K562 (cell line): ENCODE measurements around the gene TSPAN18. TPM values are rescaled to one million over a fixed set of nuclear protein-coding genes. Genes with fewer than 3 reads are reported as not detected.

ENCODE experiments used
- ATAC-seq: fragments of 200-7000 bp; cut with Tn5 transposase; 3 replicates; pipeline ENCODE4 v1.9.1; 2020; ENCODE audit warnings: moderate library complexity
- BruUV-seq: library from RNA; stranded (reverse); fragments of 400-500 nt; replicated peaks from 2 replicates; lab custom pipeline; 2021; lab: Mats Ljungman, UMichigan
- CTCF ChIA-PET: fragments of 300-600 bp; formaldehyde crosslinking; extraction: SDS; loops from one replicate; lab custom pipeline; 2021; ENCODE audit warnings: low intra/inter-chr PET ratio; lab: Yijun Ruan, JAX
- POLR2A ChIA-PET: fragments of 300-600, 350-650 bp; sonication (Branson Sonifier 250); formaldehyde crosslinking; extraction: SDS; loops from one replicate; lab custom pipeline; 2021; ENCODE audit warnings: antibody characterized with exemption, inconsistent platforms; lab: Yijun Ruan, JAX
- DNase-seq, 4 experiments: peaks; one replicate each; pipeline versions ENCODE4 v3.0.0 to v3.0.0-alpha.2; 2011 to 2018; ENCODE audit warnings: low spot score in 3 of 4, mixed read lengths in 3 of 4; ENCODE audit errors: extremely low read depth in 1 of 4
- FAIRE-seq: peaks from 2 replicates; lab custom pipeline; 2011; peaks lifted over from hg19 to GRCh38; lab: Jason Lieb, UNC
- H2AFZ ChIP-seq: 2 replicates; pipeline ENCODE4 v1.6.0; 2011; ENCODE audit warnings: low read depth, low read length, control low read depth, inconsistent platforms
- H3K27ac ChIP-seq: fragments of 200-600 bp; 3 replicates; pipeline ENCODE4 v1.8.0; 2011; ENCODE audit warnings: low read depth, mild to moderate bottlenecking, control low read depth, inconsistent platforms, low read length, moderate library complexity, mixed read lengths; ENCODE audit errors: extremely low read depth
- H3K27me3 ChIP-seq, 2 experiments: fragments of 300-600 bp in 1 of 2; 2 replicates in 1 of 2; 3 replicates in 1 of 2; pipeline versions ENCODE4 v1.6.0 to v1.8.0; 2011; ENCODE audit warnings: inconsistent platforms in 2 of 2, low read length in 2 of 2, mild to moderate bottlenecking in 1 of 2, mixed read lengths in 1 of 2, moderate library complexity in 1 of 2; ENCODE audit not compliant: control insufficient read depth in 2 of 2, insufficient read depth in 2 of 2
- H3K36me3 ChIP-seq: fragments of 300-600 bp; 3 replicates; pipeline ENCODE4 v1.8.0; 2011; ENCODE audit warnings: mild to moderate bottlenecking, low read length, inconsistent platforms; ENCODE audit not compliant: control insufficient read depth, insufficient read depth
- H3K4me1 ChIP-seq, 2 experiments: fragments of 200-600 bp in 1 of 2; replicated peaks in 1 of 2; 2 replicates in 1 of 2; 3 replicates in 1 of 2; pipeline versions ENCODE4 v1.5.1 to v1.8.0; 2011; ENCODE audit warnings: inconsistent platforms in 2 of 2, low read length in 2 of 2, mild to moderate bottlenecking in 1 of 2, mixed read lengths in 1 of 2, moderate library complexity in 1 of 2; ENCODE audit not compliant: control insufficient read depth in 2 of 2, insufficient read depth in 2 of 2
- H3K4me2 ChIP-seq: 2 replicates; pipeline ENCODE4 v1.6.1; 2011; ENCODE audit warnings: low read length, control low read depth, inconsistent platforms, mixed read lengths; ENCODE audit not compliant: insufficient read depth
- H3K4me3 ChIP-seq: fragments of 200-600 bp; sonication (generic), shearing (Covaris generic); 2 replicates; pipeline ENCODE4 v1.5.1; 2016; ENCODE audit warnings: control low read depth, inconsistent platforms
- H3K79me2 ChIP-seq: fragments of 200-600 bp; 3 replicates; pipeline ENCODE4 v1.8.0; 2011; ENCODE audit warnings: low read length, inconsistent platforms; ENCODE audit not compliant: control insufficient read depth, insufficient read depth
- H3K9ac ChIP-seq, 2 experiments: 2 replicates each; pipeline versions ENCODE4 v1.6.0 to v1.6.1; 2011; ENCODE audit warnings: low read depth in 2 of 2, low read length in 2 of 2, control low read depth in 1 of 2, inconsistent platforms in 1 of 2, mild to moderate bottlenecking in 1 of 2, mixed read lengths in 1 of 2; ENCODE audit not compliant: insufficient read depth in 1 of 2
- H3K9me1 ChIP-seq: one replicate; pipeline ENCODE4 v1.6.0; 2011; ENCODE audit warnings: inconsistent platforms, mild to moderate bottlenecking, low read length, moderate library complexity; ENCODE audit not compliant: control insufficient read depth, insufficient read depth
- H3K9me3 ChIP-seq: replicated peaks from 2 replicates; pipeline ENCODE4 v1.5.1; 2011; ENCODE audit warnings: low read depth, low read length, inconsistent platforms; ENCODE audit not compliant: control insufficient read depth, insufficient read depth
- H4K20me1 ChIP-seq: replicated peaks from 2 replicates; pipeline ENCODE4 v1.6.1; 2011; ENCODE audit warnings: low read length, inconsistent platforms, mixed read lengths; ENCODE audit not compliant: control insufficient read depth, insufficient read depth
- ARNT ChIP-seq, 2 experiments: fragments of 450-650 bp; IDR thresholded peaks; 2 replicates each; pipeline ENCODE4 v1.6.1; 2016; ENCODE audit warnings: mild to moderate bottlenecking in 1 of 2
- KLF13 ChIP-seq: fragments of 450-650 bp; IDR thresholded peaks from 2 replicates; pipeline ENCODE4 v1.6.1; 2016; ENCODE audit warnings: missing genetic modification characterization, low read depth, mild to moderate bottlenecking, missing compliant biosample characterization, moderate library complexity, borderline replicate concordance
- SMARCE1 ChIP-seq: fragments of 450-650 bp; IDR thresholded peaks from 2 replicates; pipeline ENCODE4 v1.7.1; 2016; ENCODE audit warnings: mild to moderate bottlenecking
- XRCC4 ChIP-seq: IDR thresholded peaks from one replicate; pipeline ENCODE4 v1.6.1; 2011; ENCODE audit not compliant: insufficient read depth, insufficient read length; ENCODE audit errors: extremely low read depth
- ZC3H4 ChIP-seq: sonication (generic); formaldehyde crosslinking; IDR thresholded peaks from 2 replicates; pipeline ENCODE4 v1.9.0; 2021; ENCODE audit warnings: missing genetic modification reagents, borderline replicate concordance
- ZNF445 ChIP-seq: fragments of 250-450 bp; sonication (Bioruptor Pico); IDR thresholded peaks from 2 replicates; pipeline ENCODE4 v1.4.0; 2020; ENCODE audit warnings: low read depth, mild to moderate bottlenecking, moderate library complexity
- WGBS: fragments of 100-300 bp; shearing (Covaris generic); methylation state at CpG from one replicate; pipeline ENCODE4 v1.1.6; 2016; ENCODE audit warnings: low coverage, mixed read lengths; ENCODE audit not compliant: insufficient coverage; ENCODE audit errors: missing lambda C conversion rate; 5-methylcytosine and 5-hydroxymethylcytosine counted together
- in situ Hi-C: fragments of 300-500 bp; cut with MboI; formaldehyde crosslinking; loops from 4 replicates; pipeline ENCODE4 v1.15.0; 2018; ENCODE audit warnings: inconsistent platforms, mixed read lengths
- intact Hi-C: fragments of 100-400 bp; cut with micrococcal nuclease; formaldehyde crosslinking; loops from 2 replicates; pipeline ENCODE4 v1.14.2; 2022
- polyA plus RNA-seq, 8 experiments: library from polyadenylated mRNA; depleted of rRNA in 4 of 8; stranded (reverse) in 5 of 8; unstranded in 3 of 8; fragments of >200 nt; fragmentation: Nextera tagmentation in 2 of 8; fragmentation: Illumina TruSeq in 1 of 8; extraction: Ambion mirVana in 2 of 8; extraction: Trizol in 1 of 8; gene quantifications; 2 replicates each; pipeline versions ENCODE4 v1.2.1 to v1.2.3, GENCODE V29; 2011 to 2014; ENCODE audit warnings: inconsistent platforms in 1 of 8, missing spikeins in 1 of 8
- total RNA-seq, 7 experiments: library from RNA; depleted of rRNA in 6 of 7; stranded (reverse); fragments of >200 nt in 6 of 7; fragmentation: Illumina TruSeq in 2 of 7; extraction: Trizol in 2 of 7; gene quantifications; 2 replicates each; pipeline versions ENCODE4 v1.2.1 to v1.2.3, GENCODE V29; 2011 to 2021; ENCODE audit warnings: low replicate concordance in 1 of 7
- TF ChIP-seq, protein P1 (sequence below): fragments of 250-450 bp; sonication (Bioruptor Pico); IDR thresholded peaks from 2 replicates; pipeline ENCODE4 v1.5.0; 2020; ENCODE audit warnings: mild to moderate bottlenecking, borderline replicate concordance
- TF ChIP-seq, protein P2 (sequence below), 2 experiments: fragments of 450-650 bp; conservative IDR thresholded peaks; 2 replicates each; pipeline ENCODE4 v1.6.1; 2017; ENCODE audit warnings: mild to moderate bottlenecking in 2 of 2, moderate library complexity in 2 of 2
- TF ChIP-seq, protein P3 (sequence below): fragments of 450-650 bp; formaldehyde crosslinking; IDR thresholded peaks from 2 replicates; pipeline ENCODE4 v1.4.0; 2022; ENCODE audit warnings: missing genetic modification characterization
- TF ChIP-seq, protein P4 (sequence below): sonication (generic); formaldehyde crosslinking; IDR thresholded peaks from 2 replicates; pipeline ENCODE4 v1.4.0; 2020; ENCODE audit warnings: mild to moderate bottlenecking, missing genetic modification reagents
- TF ChIP-seq, protein P5 (sequence below): fragments of 250-450 bp; sonication (Bioruptor Pico); IDR thresholded peaks from 2 replicates; pipeline ENCODE4 v1.9.0; 2021; ENCODE audit warnings: mild to moderate bottlenecking, inconsistent platforms

Gene TSPAN18
- total and polyA plus RNA-seq, 9 of the 15 experiments (the other 6 are each of a cell fraction or from before 2014, with no cell fraction given): 0.17 to 0.35 (median 0.22) TPM; not detected in 4

DNA sequence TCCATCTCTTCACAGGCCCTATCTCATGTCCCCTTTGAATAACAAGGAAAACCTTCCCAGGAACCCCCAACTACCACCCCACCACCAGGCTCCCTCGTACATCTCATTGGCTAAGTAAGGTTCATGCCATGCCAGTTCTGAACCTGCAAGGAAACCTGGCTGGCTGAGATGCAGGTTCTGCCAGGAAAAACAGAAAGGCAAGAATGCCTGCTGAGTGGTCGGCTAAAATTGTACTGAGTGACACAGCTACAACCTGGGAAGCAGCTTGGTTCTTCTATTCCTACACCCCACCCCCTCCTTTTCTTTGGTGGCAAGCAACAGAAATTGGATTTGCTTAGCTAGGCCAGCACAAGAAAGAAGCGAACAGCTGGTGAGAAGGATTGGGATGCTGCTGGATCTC is 36.1 kb upstream of the TSPAN18 start:
- BruUV-seq: no TSS peak
- 5% methylated on average over 3 of the region's 3 CpGs for WGBS
- Histone ChIP-seq H3K4me1 (no peaks in the 10 kb centered on the region; a peak in 1 of 5 replicates), H3K9me3 (no peaks in the 10 kb centered on the region), H2AFZ (no peak overlapping the region), H3K36me3 (no peaks in the 10 kb centered on the region), H3K27me3 (peaks cover 15 to 29% of the 10 kb centered on the region in 2 experiments; a peak in 3 of 5 replicates), H3K27ac (no peak overlapping the region), H4K20me1 (no peaks in the 10 kb centered on the region; the same call in 1 of the 2 replicates), H3K9me1 (peaks cover 2% of the 10 kb centered on the region), H3K4me3 (no peak overlapping the region), H3K79me2 (no peaks in the 10 kb centered on the region), H3K9ac (no peak overlapping the region), H3K4me2 (no peak overlapping the region)
- no peak for DNase-seq
- ChIA-PET POLR2A (interaction anchor here (0.6 to 0.7 kb wide), 2 partner anchors 443 to 1011 kb away, joined by 3 read pairs; no protein-coding TSS in a partner anchor), CTCF (no interaction called here)
- ATAC-seq: no peak
- no peak for FAIRE-seq
- in situ Hi-C loops: no loop called here
- intact Hi-C loops: no loop called here
- TF ChIP-seq KLF13 (tag): no peak
- TF ChIP-seq, protein P1, sequence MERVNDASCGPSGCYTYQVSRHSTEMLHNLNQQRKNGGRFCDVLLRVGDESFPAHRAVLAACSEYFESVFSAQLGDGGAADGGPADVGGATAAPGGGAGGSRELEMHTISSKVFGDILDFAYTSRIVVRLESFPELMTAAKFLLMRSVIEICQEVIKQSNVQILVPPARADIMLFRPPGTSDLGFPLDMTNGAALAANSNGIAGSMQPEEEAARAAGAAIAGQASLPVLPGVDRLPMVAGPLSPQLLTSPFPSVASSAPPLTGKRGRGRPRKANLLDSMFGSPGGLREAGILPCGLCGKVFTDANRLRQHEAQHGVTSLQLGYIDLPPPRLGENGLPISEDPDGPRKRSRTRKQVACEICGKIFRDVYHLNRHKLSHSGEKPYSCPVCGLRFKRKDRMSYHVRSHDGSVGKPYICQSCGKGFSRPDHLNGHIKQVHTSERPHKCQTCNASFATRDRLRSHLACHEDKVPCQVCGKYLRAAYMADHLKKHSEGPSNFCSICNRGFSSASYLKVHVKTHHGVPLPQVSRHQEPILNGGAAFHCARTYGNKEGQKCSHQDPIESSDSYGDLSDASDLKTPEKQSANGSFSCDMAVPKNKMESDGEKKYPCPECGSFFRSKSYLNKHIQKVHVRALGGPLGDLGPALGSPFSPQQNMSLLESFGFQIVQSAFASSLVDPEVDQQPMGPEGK (CRISPR knock-in tag): no peak
- TF ChIP-seq, protein P2, sequence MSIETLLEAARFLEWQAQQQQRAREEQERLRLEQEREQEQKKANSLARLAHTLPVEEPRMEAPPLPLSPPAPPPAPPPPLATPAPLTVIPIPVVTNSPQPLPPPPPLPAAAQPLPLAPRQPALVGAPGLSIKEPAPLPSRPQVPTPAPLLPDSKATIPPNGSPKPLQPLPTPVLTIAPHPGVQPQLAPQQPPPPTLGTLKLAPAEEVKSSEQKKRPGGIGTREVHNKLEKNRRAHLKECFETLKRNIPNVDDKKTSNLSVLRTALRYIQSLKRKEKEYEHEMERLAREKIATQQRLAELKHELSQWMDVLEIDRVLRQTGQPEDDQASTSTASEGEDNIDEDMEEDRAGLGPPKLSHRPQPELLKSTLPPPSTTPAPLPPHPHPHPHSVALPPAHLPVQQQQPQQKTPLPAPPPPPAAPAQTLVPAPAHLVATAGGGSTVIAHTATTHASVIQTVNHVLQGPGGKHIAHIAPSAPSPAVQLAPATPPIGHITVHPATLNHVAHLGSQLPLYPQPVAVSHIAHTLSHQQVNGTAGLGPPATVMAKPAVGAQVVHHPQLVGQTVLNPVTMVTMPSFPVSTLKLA (conservative IDR thresholded peaks at IDR 0.05): no peak
- no peak for TF ChIP-seq ARNT (IDR thresholded peaks at IDR 0.05)
- TF ChIP-seq ZC3H4: no peak
- TF ChIP-seq, protein P3, sequence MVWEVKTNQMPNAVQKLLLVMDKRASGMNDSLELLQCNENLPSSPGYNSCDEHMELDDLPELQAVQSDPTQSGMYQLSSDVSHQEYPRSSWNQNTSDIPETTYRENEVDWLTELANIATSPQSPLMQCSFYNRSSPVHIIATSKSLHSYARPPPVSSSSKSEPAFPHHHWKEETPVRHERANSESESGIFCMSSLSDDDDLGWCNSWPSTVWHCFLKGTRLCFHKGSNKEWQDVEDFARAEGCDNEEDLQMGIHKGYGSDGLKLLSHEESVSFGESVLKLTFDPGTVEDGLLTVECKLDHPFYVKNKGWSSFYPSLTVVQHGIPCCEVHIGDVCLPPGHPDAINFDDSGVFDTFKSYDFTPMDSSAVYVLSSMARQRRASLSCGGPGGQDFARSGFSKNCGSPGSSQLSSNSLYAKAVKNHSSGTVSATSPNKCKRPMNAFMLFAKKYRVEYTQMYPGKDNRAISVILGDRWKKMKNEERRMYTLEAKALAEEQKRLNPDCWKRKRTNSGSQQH (CRISPR knock-in tag): no peak
- no peak for TF ChIP-seq ZNF445 (CRISPR knock-in tag)
- TF ChIP-seq SMARCE1: no peak
- no peak for TF ChIP-seq XRCC4
- TF ChIP-seq, protein P4, sequence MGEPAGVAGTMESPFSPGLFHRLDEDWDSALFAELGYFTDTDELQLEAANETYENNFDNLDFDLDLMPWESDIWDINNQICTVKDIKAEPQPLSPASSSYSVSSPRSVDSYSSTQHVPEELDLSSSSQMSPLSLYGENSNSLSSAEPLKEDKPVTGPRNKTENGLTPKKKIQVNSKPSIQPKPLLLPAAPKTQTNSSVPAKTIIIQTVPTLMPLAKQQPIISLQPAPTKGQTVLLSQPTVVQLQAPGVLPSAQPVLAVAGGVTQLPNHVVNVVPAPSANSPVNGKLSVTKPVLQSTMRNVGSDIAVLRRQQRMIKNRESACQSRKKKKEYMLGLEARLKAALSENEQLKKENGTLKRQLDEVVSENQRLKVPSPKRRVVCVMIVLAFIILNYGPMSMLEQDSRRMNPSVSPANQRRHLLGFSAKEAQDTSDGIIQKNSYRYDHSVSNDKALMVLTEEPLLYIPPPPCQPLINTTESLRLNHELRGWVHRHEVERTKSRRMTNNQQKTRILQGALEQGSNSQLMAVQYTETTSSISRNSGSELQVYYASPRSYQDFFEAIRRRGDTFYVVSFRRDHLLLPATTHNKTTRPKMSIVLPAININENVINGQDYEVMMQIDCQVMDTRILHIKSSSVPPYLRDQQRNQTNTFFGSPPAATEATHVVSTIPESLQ (CRISPR knock-in tag): no peak
- TF ChIP-seq, protein P5, sequence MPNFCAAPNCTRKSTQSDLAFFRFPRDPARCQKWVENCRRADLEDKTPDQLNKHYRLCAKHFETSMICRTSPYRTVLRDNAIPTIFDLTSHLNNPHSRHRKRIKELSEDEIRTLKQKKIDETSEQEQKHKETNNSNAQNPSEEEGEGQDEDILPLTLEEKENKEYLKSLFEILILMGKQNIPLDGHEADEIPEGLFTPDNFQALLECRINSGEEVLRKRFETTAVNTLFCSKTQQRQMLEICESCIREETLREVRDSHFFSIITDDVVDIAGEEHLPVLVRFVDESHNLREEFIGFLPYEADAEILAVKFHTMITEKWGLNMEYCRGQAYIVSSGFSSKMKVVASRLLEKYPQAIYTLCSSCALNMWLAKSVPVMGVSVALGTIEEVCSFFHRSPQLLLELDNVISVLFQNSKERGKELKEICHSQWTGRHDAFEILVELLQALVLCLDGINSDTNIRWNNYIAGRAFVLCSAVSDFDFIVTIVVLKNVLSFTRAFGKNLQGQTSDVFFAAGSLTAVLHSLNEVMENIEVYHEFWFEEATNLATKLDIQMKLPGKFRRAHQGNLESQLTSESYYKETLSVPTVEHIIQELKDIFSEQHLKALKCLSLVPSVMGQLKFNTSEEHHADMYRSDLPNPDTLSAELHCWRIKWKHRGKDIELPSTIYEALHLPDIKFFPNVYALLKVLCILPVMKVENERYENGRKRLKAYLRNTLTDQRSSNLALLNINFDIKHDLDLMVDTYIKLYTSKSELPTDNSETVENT (CRISPR knock-in tag): no peak
